GM19438 (cell line): ENCODE measurements around the gene ST3GAL3.

ENCODE experiments used
- ATAC-seq: cut with Tn5 transposase; IDR thresholded peaks from one replicate; pipeline ENCODE4 v1.9.1; 2021; ENCODE audit warnings: low read depth; ENCODE audit not compliant: unreplicated experiment

ST3GAL3 gene

DNA sequence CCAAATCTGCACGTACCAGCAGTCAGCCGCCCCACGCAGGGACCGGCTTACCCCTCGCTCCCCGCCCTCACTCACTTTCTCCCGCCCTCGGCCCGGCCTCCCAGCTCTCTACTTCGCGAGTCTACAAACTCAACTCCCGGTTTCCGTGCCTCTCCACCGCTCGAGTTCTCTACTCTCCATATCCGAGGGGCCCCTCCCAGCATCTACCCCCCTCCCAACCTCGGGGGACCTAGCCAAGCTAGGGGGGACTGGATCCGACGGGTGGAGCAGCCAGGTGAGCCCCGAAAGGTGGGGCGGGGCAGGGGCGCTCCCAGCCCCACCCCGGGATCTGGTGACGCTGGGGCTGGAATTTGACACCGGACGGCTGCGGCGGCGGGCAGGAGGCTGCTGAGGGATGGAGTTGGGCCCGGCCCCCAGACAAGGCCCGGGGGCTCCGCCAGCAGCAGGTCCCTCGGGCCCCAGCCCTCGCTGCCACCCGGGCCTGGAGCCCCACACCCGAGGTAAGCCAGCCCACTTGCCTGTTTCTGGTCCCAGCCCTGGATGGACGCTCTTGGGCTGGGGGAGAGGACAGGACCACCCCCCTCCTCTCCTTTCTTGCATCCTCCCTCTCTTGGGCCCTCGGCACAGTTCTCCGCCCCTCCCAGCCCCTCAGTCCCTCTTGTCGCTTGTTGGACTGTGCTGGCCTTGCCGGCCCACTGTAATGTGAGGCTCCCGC lies 226.2 kb downstream of the ST3GAL3 start, which contains the start of gene ARTN:
ARTN (plus strand) TSS at position 416 of the 715 bp plus-strand sequence. CDS start 1,856 bp downstream, outside the sequence.
- ATAC-seq: no peak

DNA sequence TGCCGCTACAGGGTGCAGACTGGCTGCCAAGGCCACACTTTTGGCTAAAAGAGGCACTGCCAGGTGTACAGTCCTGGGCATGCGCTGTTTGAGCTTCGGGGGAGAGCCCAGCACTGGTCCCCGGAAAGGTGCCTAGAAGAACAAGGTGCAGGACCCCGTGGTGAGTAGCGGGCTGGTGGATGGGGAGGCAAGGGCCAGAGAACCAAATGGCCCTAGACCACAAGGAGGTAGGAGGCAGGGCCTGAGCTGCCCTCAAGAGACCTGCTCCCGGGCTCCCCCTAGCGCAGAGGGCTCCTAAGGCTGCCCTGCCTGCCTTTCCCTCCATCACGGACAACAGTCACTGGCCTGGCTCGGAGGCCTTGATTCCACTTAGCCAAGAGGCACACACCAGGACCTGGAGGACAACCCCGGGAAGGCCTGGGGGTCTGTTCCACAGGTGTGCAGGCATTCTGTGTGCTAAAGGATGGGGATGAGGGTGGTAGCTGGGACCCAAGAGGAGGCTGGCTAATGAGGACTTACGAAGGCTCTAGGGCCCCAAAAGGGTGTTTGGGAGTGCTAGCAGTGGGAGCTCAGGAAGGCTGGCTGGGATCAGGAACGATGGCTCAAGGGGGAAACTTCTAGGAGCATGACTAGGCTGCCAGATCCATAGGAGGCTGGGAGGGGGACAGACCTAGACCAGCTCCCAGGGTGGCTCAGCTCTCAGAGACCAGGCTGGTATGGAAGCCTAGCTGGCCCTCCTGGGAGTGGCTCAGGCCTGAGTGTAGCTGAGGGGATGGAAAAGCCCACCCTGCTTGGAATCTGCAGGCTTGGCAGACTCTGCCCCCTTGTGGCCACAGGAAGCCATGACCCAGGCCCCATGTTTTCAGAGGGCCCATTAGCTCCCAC lies 227.0 kb downstream of the ST3GAL3 start:
- ATAC-seq: no peak

DNA sequence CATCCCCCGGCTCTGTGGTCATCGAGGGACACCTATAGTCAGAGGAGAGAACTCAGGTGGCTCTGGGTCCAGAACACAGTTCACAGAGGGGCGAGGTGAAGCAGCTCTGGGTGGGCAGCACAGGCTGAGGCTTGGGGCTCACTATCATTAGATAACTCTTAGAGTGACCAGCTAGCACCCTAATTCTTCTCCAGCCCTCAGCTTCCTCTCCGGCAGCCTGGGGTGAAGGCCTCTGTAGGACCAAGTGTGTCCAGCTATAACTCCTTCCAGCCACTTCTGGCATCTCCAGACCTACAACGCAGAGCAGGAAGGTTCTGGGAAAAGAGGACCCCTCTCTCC lies 227.6 kb downstream of the ST3GAL3 start:
- no peak for ATAC-seq

DNA sequence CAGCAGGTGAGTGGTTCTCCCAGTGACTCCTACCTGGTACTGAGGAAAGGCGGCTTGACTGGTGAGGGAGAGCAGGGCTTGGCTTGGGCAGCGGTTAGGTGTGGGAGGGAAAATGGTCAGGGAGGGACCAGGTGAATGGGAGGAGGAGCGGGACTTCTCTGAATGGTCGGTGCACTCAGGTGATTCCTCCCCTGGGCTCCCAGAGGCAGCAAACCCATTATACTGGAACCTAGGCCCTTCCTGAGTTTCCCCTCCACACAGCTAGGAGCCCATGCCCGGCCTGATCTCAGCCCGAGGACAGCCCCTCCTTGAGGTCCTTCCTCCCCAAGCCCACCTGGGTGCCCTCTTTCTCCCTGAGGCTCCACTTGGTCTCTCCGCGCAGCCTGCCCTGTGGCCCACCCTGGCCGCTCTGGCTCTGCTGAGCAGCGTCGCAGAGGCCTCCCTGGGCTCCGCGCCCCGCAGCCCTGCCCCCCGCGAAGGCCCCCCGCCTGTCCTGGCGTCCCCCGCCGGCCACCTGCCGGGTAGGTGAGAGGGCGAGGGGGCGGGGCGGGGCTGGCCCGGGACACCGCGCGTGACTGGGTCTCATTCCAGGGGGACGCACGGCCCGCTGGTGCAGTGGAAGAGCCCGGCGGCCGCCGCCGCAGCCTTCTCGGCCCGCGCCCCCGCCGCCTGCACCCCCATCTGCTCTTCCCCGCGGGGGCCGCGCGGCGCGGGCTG lies 228.5 kb downstream of the ST3GAL3 start:
- ATAC-seq: no peak

DNA sequence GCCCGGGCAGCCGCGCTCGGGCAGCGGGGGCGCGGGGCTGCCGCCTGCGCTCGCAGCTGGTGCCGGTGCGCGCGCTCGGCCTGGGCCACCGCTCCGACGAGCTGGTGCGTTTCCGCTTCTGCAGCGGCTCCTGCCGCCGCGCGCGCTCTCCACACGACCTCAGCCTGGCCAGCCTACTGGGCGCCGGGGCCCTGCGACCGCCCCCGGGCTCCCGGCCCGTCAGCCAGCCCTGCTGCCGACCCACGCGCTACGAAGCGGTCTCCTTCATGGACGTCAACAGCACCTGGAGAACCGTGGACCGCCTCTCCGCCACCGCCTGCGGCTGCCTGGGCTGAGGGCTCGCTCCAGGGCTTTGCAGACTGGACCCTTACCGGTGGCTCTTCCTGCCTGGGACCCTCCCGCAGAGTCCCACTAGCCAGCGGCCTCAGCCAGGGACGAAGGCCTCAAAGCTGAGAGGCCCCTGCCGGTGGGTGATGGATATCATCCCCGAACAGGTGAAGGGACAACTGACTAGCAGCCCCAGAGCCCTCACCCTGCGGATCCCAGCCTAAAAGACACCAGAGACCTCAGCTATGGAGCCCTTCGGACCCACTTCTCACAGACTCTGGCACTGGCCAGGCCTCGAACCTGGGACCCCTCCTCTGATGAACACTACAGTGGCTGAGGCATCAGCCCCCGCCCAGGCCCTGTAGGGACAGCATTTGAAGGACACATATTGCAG lies 229.3 kb downstream of the ST3GAL3 start:
- ATAC-seq: no peak

DNA sequence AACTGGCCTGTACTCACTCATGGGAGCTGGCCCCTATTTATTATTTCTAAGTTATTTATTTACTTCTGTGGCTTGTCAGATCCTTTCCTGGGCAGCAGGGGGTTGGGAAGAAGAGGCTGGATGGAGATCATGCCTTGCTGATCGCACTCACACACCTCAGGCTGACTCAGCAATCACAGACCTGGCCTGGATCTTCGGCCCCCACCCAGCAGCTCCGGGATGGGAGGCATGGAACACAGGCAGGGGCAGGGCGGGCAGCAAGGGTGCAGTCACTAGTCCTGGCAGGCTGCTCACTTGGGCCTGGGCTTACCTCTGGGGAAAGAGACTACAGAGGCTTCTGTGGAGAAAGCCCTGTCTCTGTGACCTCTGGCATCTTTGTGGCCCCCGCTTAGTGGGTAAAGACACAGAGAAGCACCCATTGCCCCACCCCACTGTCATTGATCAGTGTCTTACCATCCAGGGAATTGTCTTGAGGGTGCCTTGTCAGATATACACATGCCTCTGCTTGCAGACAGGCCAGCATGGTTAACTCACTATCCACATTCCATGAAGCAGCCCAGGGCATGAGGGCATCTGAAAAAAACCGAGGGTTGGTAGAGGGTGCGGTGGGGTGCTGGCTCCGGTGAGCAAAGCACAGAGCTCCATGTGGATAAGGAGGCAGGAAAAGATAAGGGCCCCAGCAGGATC lies 230.0 kb downstream of the ST3GAL3 start:
- no peak for ATAC-seq

DNA sequence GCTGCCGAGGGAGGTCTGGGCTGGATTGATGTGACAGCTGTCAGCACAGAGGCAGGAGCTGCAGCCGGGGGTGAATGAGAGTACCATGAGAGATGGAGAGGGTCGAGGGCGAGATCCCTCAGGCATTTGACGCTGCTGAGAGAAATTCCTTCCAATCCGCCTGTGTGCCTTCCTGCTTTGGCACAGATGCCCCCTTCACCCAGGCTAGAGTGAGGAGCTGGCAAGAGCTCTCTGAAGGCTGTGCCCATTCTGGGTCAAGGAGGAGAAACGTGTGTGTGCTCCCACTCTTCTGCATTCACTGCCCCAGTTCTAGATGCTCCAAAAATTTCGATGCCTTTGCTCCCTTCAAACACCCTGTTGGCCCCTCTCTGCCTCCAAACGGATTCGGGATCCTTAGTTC lies 231.0 kb downstream of the ST3GAL3 start:
- no peak for ATAC-seq

DNA sequence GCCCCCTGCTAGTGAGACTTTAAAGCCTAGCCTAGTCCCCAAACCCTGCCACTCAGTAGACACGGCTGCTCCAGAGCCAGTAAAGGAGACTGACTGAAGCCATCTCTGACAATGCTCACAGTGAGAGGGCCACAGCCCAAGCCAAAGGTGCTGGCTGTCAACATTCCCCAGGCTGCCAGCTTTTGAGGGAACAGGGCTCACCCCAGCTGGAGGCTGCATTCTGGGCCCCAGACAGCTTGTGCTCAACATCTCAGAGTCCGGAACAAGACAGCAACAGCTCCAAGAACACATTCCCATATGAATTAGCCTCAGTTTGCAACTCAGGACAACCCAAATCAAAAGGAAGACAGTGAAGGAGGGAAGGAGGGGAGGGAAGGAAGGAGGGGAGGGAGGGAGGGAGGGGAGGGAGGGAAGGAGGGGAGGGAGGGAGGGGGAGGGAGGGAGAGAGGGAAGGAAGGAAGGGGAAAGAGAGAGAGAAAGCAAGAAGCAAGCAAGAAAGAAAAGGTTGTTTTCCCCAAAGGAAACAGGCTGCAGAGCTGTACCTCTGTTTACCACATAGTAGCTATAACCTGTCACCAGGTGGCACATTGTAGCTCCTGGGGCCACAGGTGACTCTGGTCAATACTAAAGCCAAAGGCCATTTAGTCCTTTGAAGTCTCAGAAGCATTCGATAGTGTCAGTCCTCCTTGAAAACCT lies 231.7 kb downstream of the ST3GAL3 start:
- no peak for ATAC-seq

DNA sequence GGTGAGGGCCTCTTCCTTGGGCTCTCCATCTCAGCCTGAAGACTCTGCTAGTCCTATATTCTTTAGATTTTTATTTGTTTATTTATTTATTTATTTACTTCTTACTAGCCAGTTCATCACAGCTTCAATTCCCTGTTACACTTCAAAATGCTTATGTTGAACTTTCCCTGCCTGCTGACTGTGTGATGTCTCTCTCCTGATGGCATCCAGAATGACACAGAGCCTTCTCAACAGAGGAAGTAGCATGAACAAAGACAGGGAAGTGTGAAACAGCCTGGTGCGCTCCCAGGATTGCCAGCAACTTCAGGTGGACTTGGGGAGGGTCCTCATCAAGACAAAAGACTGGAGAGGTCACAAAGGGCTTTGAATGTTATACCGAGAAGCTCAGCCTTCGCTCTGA lies 235.1 kb downstream of the ST3GAL3 start:
- ATAC-seq: no peak

DNA sequence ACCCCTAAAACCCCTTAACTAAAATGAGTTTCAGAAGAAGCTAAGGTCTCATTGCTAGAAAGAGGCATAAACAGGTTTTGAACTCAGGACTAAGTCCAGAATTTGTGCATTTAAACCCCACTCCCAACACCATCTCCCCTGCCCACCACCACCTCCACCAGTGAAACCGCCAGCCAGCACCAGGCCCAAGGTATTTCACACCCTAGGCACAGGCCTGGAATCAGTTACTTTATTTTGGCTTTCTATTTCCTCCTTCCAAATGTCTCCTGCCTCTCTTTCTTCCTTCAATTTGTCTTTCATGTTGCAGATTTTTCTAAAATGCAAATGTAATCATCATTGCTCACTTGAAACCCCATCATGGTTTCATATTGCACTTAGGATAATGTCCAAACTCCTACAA lies 237.5 kb downstream of the ST3GAL3 start:
- no peak for ATAC-seq

DNA sequence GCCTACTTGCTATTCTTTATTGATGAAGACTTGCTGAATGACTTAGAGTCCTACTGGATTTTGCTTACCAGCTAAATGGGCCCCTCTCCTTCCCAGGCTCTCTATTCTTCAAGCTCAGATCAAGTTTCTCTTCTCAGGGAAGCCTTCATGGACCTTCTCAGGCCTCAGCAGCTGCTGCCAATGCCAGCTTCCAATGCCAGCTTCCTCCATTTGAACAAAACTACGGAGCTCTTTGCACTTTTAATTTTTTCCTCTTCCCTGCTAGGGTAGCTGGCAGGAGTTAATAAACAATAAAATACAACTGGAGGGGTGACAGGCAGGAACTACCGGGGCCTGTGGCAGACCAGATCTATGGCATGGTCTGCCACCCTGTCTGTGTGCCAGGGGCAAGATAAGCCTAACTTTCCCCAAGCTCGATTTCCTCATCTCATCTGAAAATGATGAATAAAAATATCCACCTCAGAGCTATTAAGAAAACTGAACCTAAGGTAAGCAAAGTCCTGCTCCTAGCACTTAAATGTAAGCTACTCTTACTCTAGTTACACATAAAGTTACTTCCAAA lies 238.4 kb downstream of the ST3GAL3 start:
- no peak for ATAC-seq

DNA sequence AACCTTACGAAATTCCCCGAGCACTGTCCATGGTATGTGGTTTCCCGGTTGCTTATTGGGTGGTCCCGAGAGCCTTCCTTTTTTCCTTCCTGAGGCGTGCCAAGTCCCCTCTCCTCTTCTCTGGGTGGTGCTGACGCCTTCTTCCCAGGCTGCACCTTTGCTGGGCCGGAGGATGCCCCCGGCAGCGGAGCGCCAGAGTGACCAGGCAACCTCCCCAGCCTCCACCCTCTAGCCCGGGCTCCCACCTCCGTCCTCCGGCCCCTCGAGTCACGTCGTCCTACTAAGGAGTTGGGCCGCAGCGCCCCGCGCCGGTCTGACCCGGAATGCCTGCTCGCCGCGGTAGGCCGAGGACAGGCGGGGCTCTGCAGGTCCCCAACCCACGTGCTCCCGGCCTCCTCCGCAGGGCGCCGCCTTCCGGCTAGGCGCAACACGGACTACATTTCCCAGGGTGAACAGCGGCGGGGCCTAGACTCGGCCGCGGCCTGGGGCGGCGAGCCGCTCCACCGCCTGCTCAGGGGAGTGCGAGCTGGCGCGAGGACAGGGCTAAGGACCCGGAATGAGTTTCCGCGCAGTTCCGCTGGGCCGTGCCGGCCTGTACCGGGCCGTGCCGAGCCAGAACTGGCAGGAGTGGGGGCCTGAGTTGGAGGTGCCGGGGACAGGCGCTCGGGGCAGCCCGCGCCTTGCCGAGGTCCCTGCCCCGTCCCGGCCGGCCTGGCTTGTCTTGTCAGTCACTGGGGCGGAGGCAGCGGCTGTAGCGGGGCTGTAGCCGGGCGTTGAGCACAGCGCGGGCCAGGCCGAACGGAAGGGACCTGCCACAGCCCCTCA lies 239.1 kb downstream of the ST3GAL3 start, which contains the start of gene IPO13:
IPO13 (plus strand) TSS at position 715 of the 825 bp plus-strand sequence. CDS start 651 bp downstream, outside the sequence.
- ATAC-seq: peak; percentile 96

DNA sequence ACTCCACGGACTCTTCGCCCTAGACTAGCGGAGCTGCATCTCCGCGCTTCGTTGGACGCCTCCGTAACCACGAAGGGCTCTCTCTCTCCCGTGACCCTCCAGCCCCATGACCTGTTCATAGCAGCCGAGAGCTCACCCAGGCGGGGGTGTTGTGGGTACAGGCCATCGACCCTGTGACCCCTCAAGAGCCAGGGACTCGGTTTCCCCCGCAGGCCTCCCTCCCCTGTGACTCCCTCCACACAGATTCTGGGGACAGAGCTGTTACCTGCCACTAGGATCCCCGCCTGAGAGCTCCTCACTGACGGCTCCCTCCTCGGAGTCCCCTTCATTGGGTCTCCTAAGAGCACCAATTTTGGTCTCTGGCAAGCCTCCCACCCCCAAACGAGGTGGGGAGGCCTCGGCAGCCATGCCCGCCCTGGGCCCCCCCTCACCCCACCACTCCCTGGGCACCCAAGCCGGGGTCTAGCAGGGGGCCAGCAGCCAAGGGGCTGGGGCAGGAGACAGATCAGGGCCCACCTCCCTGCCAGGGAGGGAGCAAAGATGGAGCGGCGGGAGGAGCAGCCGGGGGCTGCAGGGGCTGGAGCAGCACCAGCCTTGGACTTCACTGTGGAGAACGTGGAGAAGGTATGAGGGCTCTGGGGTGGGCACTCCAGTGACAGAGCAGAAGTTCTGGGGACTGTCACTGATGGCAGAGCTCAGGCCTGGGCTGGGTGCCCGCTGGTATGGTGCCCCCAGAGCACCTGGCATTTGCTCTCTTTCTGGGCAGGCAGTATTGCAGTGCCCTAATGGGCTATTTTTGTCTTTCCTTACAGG lies 239.9 kb downstream of the ST3GAL3 start:
- ATAC-seq: no peak

DNA sequence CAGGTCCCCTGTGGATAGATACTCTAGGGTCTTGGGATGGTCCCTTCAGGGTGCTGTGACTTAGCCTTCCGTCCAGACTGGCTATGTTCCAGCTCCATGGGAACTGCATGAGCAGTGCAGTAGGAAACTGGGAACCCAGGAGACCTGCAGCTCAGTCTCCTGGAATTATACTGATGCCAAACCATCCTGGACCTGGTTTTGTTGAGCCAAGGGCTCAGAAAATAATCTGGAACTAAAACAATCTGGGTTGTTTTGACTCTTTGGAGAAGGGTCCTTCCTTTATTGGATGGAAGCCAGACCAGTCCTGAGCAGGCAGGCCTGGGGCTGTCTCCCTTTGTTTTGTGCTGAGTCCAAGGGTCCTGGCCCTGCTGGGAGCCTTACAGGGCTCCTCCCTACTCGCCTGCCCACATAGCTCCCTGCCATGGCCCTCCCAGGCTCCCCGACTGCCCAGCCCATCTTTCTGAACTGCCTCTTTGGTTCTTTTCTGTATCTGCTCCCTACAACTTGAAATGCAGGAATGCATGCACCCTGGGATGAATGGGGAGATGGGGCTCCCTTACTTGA lies 240.6 kb downstream of the ST3GAL3 start:
- no peak for ATAC-seq

DNA sequence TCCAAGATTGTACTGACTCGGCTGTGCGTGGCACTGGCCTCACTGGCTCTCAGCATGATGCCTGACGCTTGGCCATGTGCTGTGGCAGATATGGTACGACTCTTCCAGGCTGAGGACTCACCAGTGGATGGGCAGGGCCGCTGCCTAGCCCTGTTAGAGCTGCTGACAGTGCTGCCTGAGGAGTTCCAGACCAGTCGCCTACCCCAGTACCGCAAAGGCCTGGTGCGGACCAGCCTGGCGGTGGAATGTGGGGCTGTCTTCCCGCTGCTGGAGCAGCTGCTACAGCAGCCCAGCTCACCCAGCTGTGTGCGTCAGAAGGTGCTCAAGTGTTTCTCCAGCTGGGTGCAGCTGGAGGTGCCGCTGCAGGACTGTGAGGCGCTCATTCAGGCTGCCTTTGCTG lies 242.3 kb downstream of the ST3GAL3 start:
- no peak for ATAC-seq

DNA sequence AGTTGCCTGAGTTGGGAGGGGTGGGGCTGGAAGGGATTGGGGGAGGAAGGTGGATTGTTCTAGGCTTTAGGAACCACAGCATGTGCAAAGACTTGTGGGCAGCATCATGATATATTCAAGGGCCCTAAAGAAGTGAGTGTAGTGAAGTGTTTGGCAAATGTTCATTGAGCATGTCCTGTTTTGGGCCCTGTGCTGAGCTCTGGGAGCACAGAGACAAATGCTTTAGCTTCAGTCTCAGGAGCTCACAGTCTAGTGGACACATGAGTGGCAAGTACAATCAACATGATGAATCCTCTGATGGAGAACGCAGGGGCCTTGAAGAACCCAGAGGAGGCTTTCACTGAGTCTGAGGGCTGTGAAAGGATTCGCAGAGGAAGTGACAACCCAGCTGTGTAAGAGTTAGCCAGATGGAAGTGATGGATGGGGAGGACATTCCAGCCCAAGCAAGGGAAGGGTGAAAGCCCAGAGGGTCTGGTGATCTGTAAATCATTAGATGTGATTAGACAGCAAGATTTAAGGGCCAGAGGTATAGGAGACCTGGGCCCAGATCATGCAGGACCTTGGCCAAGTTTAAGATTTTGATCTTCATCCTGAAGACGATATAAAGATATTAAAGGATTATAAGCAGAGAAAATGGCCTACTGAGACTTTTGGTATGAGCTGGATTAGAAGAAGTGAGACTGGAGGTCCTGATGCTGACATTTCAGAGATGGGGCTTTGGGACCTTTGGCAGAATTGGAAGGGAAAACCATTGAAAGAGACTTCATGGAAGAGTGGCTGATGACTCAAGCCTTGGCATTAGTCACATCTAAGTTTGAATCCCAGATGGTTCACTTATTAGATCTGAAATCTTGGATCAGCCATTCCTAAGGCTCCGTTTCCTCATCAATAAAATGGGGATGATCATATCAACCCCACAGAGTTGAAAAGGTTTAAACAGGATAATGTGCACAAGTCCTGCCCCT lies 244.0 kb downstream of the ST3GAL3 start:
- no peak for ATAC-seq
